ENCODE data around the gene UBAP1L.
"Not testable (repeated sequence)": the region's sequence is repeated elsewhere in the genome, so short reads cannot be mapped to it uniquely, and the experiment has no call there.

UBAP1L gene

GRCh38 chr15:65044724-65045481, 70.1 kb downstream of the UBAP1L start, which contains the start of gene SLC51B:
Gene SLC51B, plus strand, starts transcription at chr15:65045387. Its CDS starts 4,618 bp downstream, at chr15:65050005.
- no peak within 1 kb of the TSS for H3K4me3 ChIP-seq (ENCODE audit: low read depth, low read length)

- H3K4me3 ChIP-seq (ENCODE audit: low read depth, low read length): not testable (repeated sequence)
These were observed 70.8 kb downstream of the UBAP1L start for GRCh38 chr15:65044218-65044617.

- no peak overlapping the region for H3K4me3 ChIP-seq (ENCODE audit: low read depth, low read length)
These were observed 72.1 kb downstream of the UBAP1L start for GRCh38 chr15:65042776-65043327.

Measured in iPS-11a (cell line).